NCI-H524 (cell line): ENCODE data around the gene NTRK2.
"Not testable (repeated sequence)": the region's sequence is repeated elsewhere in the genome, so short reads cannot be mapped to it uniquely, and the experiment has no call there.

Experiments used
- DNase-seq, 2 experiments: peaks; one replicate each; lab custom pipeline; 2025; lab: John Stamatoyannopoulos, UW

Gene NTRK2

GRCh38 chr9:85067792-85068191 lies 398.3 kb downstream of the NTRK2 start:
- no peak for DNase-seq

- DNase-seq = not testable (repeated sequence)
Measured at GRCh38 chr9:85069421-85069820, 399.9 kb downstream of the NTRK2 start.
